B cell (primary cell): ENCODE results near the gene TEKT5. TPM values are rescaled to one million over a fixed set of nuclear protein-coding genes. Genes with fewer than 3 reads are reported as not detected.

Experiments used
- ATAC-seq: fragments of 200-7000 bp; cut with Tn5 transposase; one replicate; pipeline ENCODE4 v1.10.0; 2021; ENCODE audit warnings: low read depth, mild to moderate bottlenecking, moderate number of reproducible peaks, moderate library complexity
- CTCF ChIA-PET: fragments of 350-600 bp; sonication (Branson Sonifier 250); formaldehyde crosslinking; loops from one replicate; lab custom pipeline; 2021; ENCODE audit warnings: antibody characterized with exemption, inconsistent platforms; lab: Charles Lee
- POLR2A ChIA-PET: fragments of 350-600 bp; sonication (Branson Sonifier 250); formaldehyde crosslinking; loops from one replicate; lab custom pipeline; 2021; ENCODE audit warnings: antibody characterized with exemption; lab: Charles Lee
- DNase-seq: peaks from one replicate; pipeline ENCODE4 v3.0.0; 2013
- H2AFZ ChIP-seq: 2 replicates; pipeline ENCODE4 v1.6.1; 2012; ENCODE audit warnings: mild to moderate bottlenecking, low read depth, low read length; ENCODE audit not compliant: insufficient read depth, poor library complexity, severe bottlenecking
- H3K27ac ChIP-seq, 2 donors: 1 replicate in 1 of 2; 2 replicates in 1 of 2; pipeline ENCODE4 v1.5.1; 2012 to 2013; ENCODE audit warnings: low read length in 2 of 2, mild to moderate bottlenecking in 2 of 2, moderate library complexity in 1 of 2
- H3K27me3 ChIP-seq, 4 experiments: fragments of 200-600 bp in 1 of 4; sonication (generic) in 1 of 4; replicated peaks in 1 of 4; 1 replicate in 2 of 4; 2 replicates in 2 of 4; pipeline versions ENCODE4 v1.6.1 to v1.7.0; 2013 to 2016; ENCODE audit warnings: low read length in 3 of 4, mild to moderate bottlenecking in 2 of 4, mixed read lengths in 1 of 4, moderate library complexity in 1 of 4; ENCODE audit not compliant: insufficient read depth in 4 of 4, control insufficient read depth in 3 of 4; ENCODE audit errors: control extremely low read depth in 1 of 4
- H3K36me3 ChIP-seq, 2 experiments: replicated peaks in 1 of 2; 1 replicate in 1 of 2; 2 replicates in 1 of 2; pipeline versions ENCODE4 v1.6.1 to v1.7.1; 2013; ENCODE audit warnings: low read length in 1 of 2; ENCODE audit not compliant: insufficient read depth in 2 of 2, control insufficient read depth in 1 of 2; ENCODE audit errors: control extremely low read depth in 1 of 2, extremely low read depth in 1 of 2
- H3K4me1 ChIP-seq, 2 donors: fragments of 200-600 bp in 1 of 2; sonication (generic) in 1 of 2; 1 replicate in 1 of 2; 2 replicates in 1 of 2; pipeline versions ENCODE4 v1.5.1 to v1.6.1; 2013 to 2017; ENCODE audit warnings: low read length in 2 of 2; ENCODE audit not compliant: control insufficient read depth in 2 of 2, insufficient read depth in 2 of 2
- H3K4me2 ChIP-seq: replicated peaks from 2 replicates; pipeline ENCODE3; 2012; ENCODE audit warnings: mild to moderate bottlenecking, low read depth, low read length; ENCODE audit not compliant: poor library complexity, severe bottlenecking
- H3K4me3 ChIP-seq, 5 experiments: fragments of 200-600 bp in 1 of 5; sonication (generic) in 1 of 5; 1 replicate in 3 of 5; 2 replicates in 2 of 5; pipeline versions ENCODE4 v1.5.1 to v1.7.0; 2011 to 2016; ENCODE audit warnings: low read length in 4 of 5, mild to moderate bottlenecking in 4 of 5, low read depth in 2 of 5, control low read depth in 1 of 5, moderate library complexity in 1 of 5; ENCODE audit not compliant: insufficient read depth in 1 of 5; ENCODE audit errors: control extremely low read depth in 1 of 5, extremely low read depth in 1 of 5
- H3K79me2 ChIP-seq: fragments of 200-600 bp; sonication (generic); one replicate; pipeline ENCODE4 v1.6.0; 2016; ENCODE audit warnings: low read length; ENCODE audit not compliant: control insufficient read depth, insufficient read depth
- H3K9ac ChIP-seq: fragments of 200-600 bp; sonication (generic); 2 replicates; pipeline ENCODE4 v1.6.1; 2017; ENCODE audit warnings: mild to moderate bottlenecking, low read length, moderate library complexity
- H3K9me3 ChIP-seq, 3 donors: one replicate each; pipeline versions ENCODE4 v1.6.1 to v1.7.1; 2013; ENCODE audit warnings: low read length in 2 of 3; ENCODE audit not compliant: control insufficient read depth in 2 of 3, insufficient read depth in 1 of 3; ENCODE audit errors: control extremely low read depth in 1 of 3
- H4K20me1 ChIP-seq: 2 replicates; pipeline ENCODE4 v1.6.0; 2012; ENCODE audit warnings: mild to moderate bottlenecking, low read length; ENCODE audit not compliant: insufficient read depth, control insufficient read depth, poor library complexity, severe bottlenecking
- H3K27ac Mint-ChIP-seq: one replicate; pipeline ENCODE4 v1.8.0; 2021; ENCODE audit warnings: mixed read lengths
- H3K27me3 Mint-ChIP-seq: one replicate; pipeline ENCODE4 v1.8.0; 2021; ENCODE audit warnings: mixed read lengths
- H3K4me1 Mint-ChIP-seq: one replicate; pipeline ENCODE4 v1.8.0; 2021; ENCODE audit warnings: mixed read lengths
- H3K4me3 Mint-ChIP-seq: one replicate; pipeline ENCODE4 v1.8.0; 2021; ENCODE audit warnings: mixed read lengths
- H3K9me3 Mint-ChIP-seq: one replicate; pipeline ENCODE4 v1.8.0; 2022; ENCODE audit warnings: mixed read lengths; ENCODE audit not compliant: insufficient read depth
- EZH2 ChIP-seq: IDR thresholded peaks from 2 replicates; pipeline ENCODE4 v1.6.1; 2012; ENCODE audit warnings: borderline replicate concordance, low read depth, mild to moderate bottlenecking, moderate library complexity, low read length; ENCODE audit not compliant: insufficient read depth, poor library complexity, severe bottlenecking
- WGBS: methylation state at CpG from one replicate; pipeline ENCODE4 v1.1.5; 2013; ENCODE audit warnings: missing lambda C conversion rate; ENCODE audit not compliant: insufficient coverage; 5-methylcytosine and 5-hydroxymethylcytosine counted together
- intact Hi-C: fragments of 100-400 bp; cut with micrococcal nuclease; formaldehyde crosslinking; loops from one replicate; pipeline ENCODE4 v1.10.0; 2022
- polyA plus RNA-seq: library from polyadenylated mRNA; depleted of rRNA; stranded (reverse); fragments of >200 nt; gene quantifications from 2 replicates; pipeline ENCODE4 v1.2.3, GENCODE V29; 2012
- total RNA-seq, 2 donors: library from RNA; stranded (reverse); fragments of 120-200 nt in 1 of 2; gene quantifications; 1 replicate in 1 of 2; 2 replicates in 1 of 2; pipeline versions ENCODE4 v1.2.3 to v1.2.4, GENCODE V29; 2013 to 2022
- TF ChIP-seq, protein P1 (sequence below): fragments of 200-600 bp; IDR thresholded peaks from one replicate; pipeline ENCODE4 v1.8.0; 2022; ENCODE audit warnings: antibody characterized with exemption, mild to moderate bottlenecking

TEKT5 gene
- total and polyA plus RNA-seq, 2 donors (not counting 1 experiment from before 2014, with no cell fraction given): 0.42 to 0.57 TPM

DNA sequence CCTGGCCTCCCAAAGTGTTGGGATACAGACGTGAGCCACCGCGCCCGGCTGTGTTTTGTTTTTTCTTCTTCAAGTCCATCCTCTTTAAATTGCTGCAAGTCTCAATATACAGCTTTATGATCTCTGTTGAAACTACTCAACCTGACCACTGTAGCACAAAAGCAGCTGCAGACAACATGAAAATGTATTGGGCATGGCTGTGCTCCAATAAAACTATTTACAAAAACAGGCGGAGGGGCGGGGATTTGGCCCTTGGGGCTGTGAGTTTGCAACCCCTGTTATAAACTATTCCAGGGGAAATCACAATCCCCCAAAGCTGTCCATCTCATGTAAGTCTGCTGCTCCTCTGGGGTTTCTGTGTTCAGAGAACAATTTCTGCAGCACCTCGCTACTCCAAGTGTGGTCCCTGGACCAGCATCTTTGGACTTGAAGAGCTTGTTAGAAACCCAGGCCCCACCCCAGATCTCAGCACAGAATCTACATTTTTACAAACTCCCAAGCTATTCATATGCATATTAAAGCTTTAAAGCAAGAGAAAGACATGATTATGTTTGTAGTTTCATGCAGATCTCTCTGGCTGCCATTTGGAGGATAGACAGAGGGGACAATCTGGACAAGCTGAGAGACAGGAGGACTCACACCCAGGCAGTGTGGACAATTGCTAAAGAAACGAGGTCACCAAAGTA is 33.6 kb downstream of the TEKT5 start:
- Mint-ChIP-seq H3K4me3 (no peak overlapping the region), H3K27ac (no peak overlapping the region), H3K4me1 (peaks cover 2% of the 10 kb centered on the region), H3K9me3 (no peaks in the 10 kb centered on the region), H3K27me3 (peaks cover 29% of the 10 kb centered on the region)
- no peaks in the 10 kb centered on the region for H3K27me3 ChIP-seq
- no peaks in the 10 kb centered on the region for H3K36me3 ChIP-seq
- no peaks in the 10 kb centered on the region for H3K9me3 ChIP-seq
- no peak overlapping the region for H3K9ac ChIP-seq
- ChIA-PET CTCF (no interaction called here), POLR2A (no interaction called here)
- H2AFZ ChIP-seq: no peak overlapping the region
- DNase-seq (no peak), ATAC-seq (no peak)
- no peak overlapping the region for H3K27ac ChIP-seq
- no peaks in the 10 kb centered on the region for H4K20me1 ChIP-seq
- no peaks in the 10 kb centered on the region for H3K79me2 ChIP-seq
- H3K4me2 ChIP-seq: no peak overlapping the region
- no peak for TF ChIP-seq EZH2
- TF ChIP-seq, protein P1, sequence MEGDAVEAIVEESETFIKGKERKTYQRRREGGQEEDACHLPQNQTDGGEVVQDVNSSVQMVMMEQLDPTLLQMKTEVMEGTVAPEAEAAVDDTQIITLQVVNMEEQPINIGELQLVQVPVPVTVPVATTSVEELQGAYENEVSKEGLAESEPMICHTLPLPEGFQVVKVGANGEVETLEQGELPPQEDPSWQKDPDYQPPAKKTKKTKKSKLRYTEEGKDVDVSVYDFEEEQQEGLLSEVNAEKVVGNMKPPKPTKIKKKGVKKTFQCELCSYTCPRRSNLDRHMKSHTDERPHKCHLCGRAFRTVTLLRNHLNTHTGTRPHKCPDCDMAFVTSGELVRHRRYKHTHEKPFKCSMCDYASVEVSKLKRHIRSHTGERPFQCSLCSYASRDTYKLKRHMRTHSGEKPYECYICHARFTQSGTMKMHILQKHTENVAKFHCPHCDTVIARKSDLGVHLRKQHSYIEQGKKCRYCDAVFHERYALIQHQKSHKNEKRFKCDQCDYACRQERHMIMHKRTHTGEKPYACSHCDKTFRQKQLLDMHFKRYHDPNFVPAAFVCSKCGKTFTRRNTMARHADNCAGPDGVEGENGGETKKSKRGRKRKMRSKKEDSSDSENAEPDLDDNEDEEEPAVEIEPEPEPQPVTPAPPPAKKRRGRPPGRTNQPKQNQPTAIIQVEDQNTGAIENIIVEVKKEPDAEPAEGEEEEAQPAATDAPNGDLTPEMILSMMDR: no peak
- H3K4me3 ChIP-seq: no peak overlapping the region
- 91% methylated on average over 6 of the region's 8 CpGs for WGBS
- H3K4me1 ChIP-seq: no peaks in the 10 kb centered on the region
- intact Hi-C loops: no loop called here

DNA sequence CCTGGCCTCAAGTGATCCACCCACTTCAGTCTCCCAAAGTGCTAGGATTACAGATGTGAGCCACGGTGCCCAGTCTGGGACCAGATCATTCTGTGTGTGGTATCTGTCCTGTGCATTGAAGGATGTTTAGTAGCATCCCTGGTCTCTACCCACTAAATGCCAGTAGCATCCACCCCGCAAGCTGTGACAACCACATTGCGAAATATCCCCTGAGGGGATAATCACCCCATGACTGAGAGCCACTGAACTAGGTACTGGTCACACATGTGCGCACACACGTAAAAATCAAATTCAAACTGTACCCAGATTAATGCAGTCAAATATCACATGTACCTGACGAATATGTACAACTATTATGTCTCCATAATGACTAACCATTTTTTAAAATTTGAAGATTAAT is 35.8 kb downstream of the TEKT5 start:
- intact Hi-C loops: no loop called here
- peaks cover 29% of the 10 kb centered on the region for H3K27me3 Mint-ChIP-seq
- ATAC-seq: no peak
- Histone ChIP-seq H3K36me3 (no peaks in the 10 kb centered on the region), H3K4me3 (no peak overlapping the region), H3K4me1 (no peaks in the 10 kb centered on the region), H3K9ac (no peak overlapping the region), H3K9me3 (peaks cover 0 to 2% (median 0%) of the 10 kb centered on the region in 3 donors), H2AFZ (no peak overlapping the region), H4K20me1 (no peaks in the 10 kb centered on the region), H3K27ac (no peak overlapping the region), H3K79me2 (no peaks in the 10 kb centered on the region), H3K27me3 (no peaks in the 10 kb centered on the region), H3K4me2 (no peak overlapping the region)
- TF ChIP-seq EZH2: no peak
- TF ChIP-seq, protein P1: no peak
- ChIA-PET CTCF (no interaction called here), POLR2A (no interaction called here)
- H3K27ac Mint-ChIP-seq: no peak overlapping the region
- H3K4me3 Mint-ChIP-seq: no peak overlapping the region
- H3K4me1 Mint-ChIP-seq: peaks cover 2% of the 10 kb centered on the region
- no peak for DNase-seq
- no peaks in the 10 kb centered on the region for H3K9me3 Mint-ChIP-seq
- WGBS: 17% methylated on average over 2 of the region's 6 CpGs
